Activated B cell treated with CpG ODN at 0.5 μM for 24 hours (primary cell): Measurements from ENCODE around the gene LMCD1. TPM values are rescaled to one million over a fixed set of nuclear protein-coding genes. Genes with fewer than 3 reads are reported as not detected.

ENCODE experiments used
- ATAC-seq: fragments of 200-7000 bp; cut with Tn5 transposase; one replicate; pipeline ENCODE4 v1.10.0; 2021; ENCODE audit warnings: low read depth, mild to moderate bottlenecking, moderate library complexity
- CTCF ChIA-PET: fragments of 350-600 bp; sonication (Branson Sonifier 250); formaldehyde crosslinking; loops from one replicate; lab custom pipeline; 2021; ENCODE audit warnings: antibody characterized with exemption; lab: Charles Lee
- POLR2A ChIA-PET: fragments of 350-600 bp; sonication (Branson Sonifier 250); formaldehyde crosslinking; loops from one replicate; lab custom pipeline; 2021; ENCODE audit warnings: antibody characterized with exemption; lab: Charles Lee
- DNase-seq: peaks from one replicate; pipeline ENCODE4 v3.0.0; 2022
- H3K27ac Mint-ChIP-seq: one replicate; pipeline ENCODE4 v1.8.0; 2020; ENCODE audit warnings: mixed read lengths
- H3K27me3 Mint-ChIP-seq: one replicate; pipeline ENCODE4 v1.8.0; 2021; ENCODE audit warnings: mixed read lengths
- H3K36me3 Mint-ChIP-seq: one replicate; pipeline ENCODE4 v1.8.0; 2021; ENCODE audit warnings: low read depth, mixed read lengths
- H3K4me1 Mint-ChIP-seq: one replicate; pipeline ENCODE4 v1.8.0; 2021; ENCODE audit warnings: mixed read lengths
- H3K4me3 Mint-ChIP-seq: one replicate; pipeline ENCODE4 v1.8.0; 2020; ENCODE audit warnings: mild to moderate bottlenecking, mixed read lengths
- H3K9me3 Mint-ChIP-seq: one replicate; pipeline ENCODE4 v1.8.0; 2020; ENCODE audit warnings: mixed read lengths
- CTCF ChIP-seq: fragments of 200-600 bp; IDR thresholded peaks from one replicate; pipeline ENCODE4 v1.8.0; 2022; ENCODE audit warnings: antibody characterized with exemption, mild to moderate bottlenecking
- intact Hi-C: fragments of 100-400 bp; cut with micrococcal nuclease; formaldehyde crosslinking; loops from one replicate; pipeline ENCODE4 v1.15.1; 2024
- total RNA-seq: library from RNA; stranded (reverse); gene quantifications from 2 replicates; pipeline ENCODE4 v1.2.3, GENCODE V29; 2022

LMCD1 gene
- total RNA-seq, 1 donor from 2014 or later, result 6.0 TPM

- POLR2A ChIA-PET, result no interaction called here
- no peaks in the 10 kb centered on the region for H3K27me3 Mint-ChIP-seq
Measured at GRCh38 chr3:8546609-8547008, 45.0 kb downstream of the LMCD1 start.

GRCh38 chr3:8548502-8549275 is 47.1 kb downstream of the LMCD1 start:
- TF ChIP-seq CTCF, result no peak
- Mint-ChIP-seq H3K27me3 (no peaks in the 10 kb centered on the region), H3K9me3 (no peaks in the 10 kb centered on the region), H3K36me3 (no peaks in the 10 kb centered on the region), H3K27ac (no peak overlapping the region), H3K4me1 (no peaks in the 10 kb centered on the region), H3K4me3 (no peak overlapping the region)
- intact Hi-C loops, result no loop called here
- no peak for ATAC-seq
- ChIA-PET POLR2A (no interaction called here), CTCF (no interaction called here)
- DNase-seq, result no peak

More at GRCh38 chr3:8546609-8547008, 45.0 kb downstream of the LMCD1 start:
- CTCF ChIA-PET, result no interaction called here
- DNase-seq (no peak), ATAC-seq (no peak)
- no peaks in the 10 kb centered on the region for H3K4me1 Mint-ChIP-seq
- no peak overlapping the region for H3K4me3 Mint-ChIP-seq
- no peak overlapping the region for H3K27ac Mint-ChIP-seq
- H3K36me3 Mint-ChIP-seq, result no peaks in the 10 kb centered on the region
- no peak for TF ChIP-seq CTCF
- intact Hi-C loops, result no loop called here
- no peaks in the 10 kb centered on the region for H3K9me3 Mint-ChIP-seq

GRCh38 chr3:8549354-8549753 is 47.7 kb downstream of the LMCD1 start:
- Mint-ChIP-seq H3K4me3 (no peak overlapping the region), H3K27ac (no peak overlapping the region), H3K36me3 (no peaks in the 10 kb centered on the region), H3K27me3 (no peaks in the 10 kb centered on the region), H3K9me3 (no peaks in the 10 kb centered on the region), H3K4me1 (no peaks in the 10 kb centered on the region)
- ChIA-PET CTCF (no interaction called here), POLR2A (no interaction called here)
- ATAC-seq (no peak), DNase-seq (no peak)
- intact Hi-C loops, result no loop called here
- TF ChIP-seq CTCF, result no peak

GRCh38 chr3:8550611-8551010 is 49.0 kb downstream of the LMCD1 start:
- H3K27ac Mint-ChIP-seq, result no peak overlapping the region
- H3K36me3 Mint-ChIP-seq, result no peaks in the 10 kb centered on the region
- no peaks in the 10 kb centered on the region for H3K4me1 Mint-ChIP-seq

More at GRCh38 chr3:8550611-8551010, 49.0 kb downstream of the LMCD1 start:
- ChIA-PET CTCF (no interaction called here), POLR2A (no interaction called here)
- intact Hi-C loops, result no loop called here
- ATAC-seq, result no peak
- no peak for DNase-seq
- Mint-ChIP-seq H3K4me3 (no peak overlapping the region), H3K9me3 (no peaks in the 10 kb centered on the region), H3K27me3 (no peaks in the 10 kb centered on the region)
- TF ChIP-seq CTCF, result no peak
